CD4-positive, alpha-beta T cell treated with Interleukin-15 for 1 hour (primary cell): ENCODE results near the gene NPAS1.
A peak's percentile ranks its signal among the peaks of the same experiment; 100 is the strongest.

Experiments used
- DNase-seq: peaks from one replicate; pipeline ENCODE4 v3.0.0-alpha.2; 2020

NPAS1 gene

GRCh38 chr19:47082493-47082892, 62.9 kb downstream of the NPAS1 start:
- no peak for DNase-seq

- no peak for DNase-seq
Measured at GRCh38 chr19:47084879-47085439, 65.3 kb downstream of the NPAS1 start.

GRCh38 chr19:47086280-47086679, 66.6 kb downstream of the NPAS1 start:
- no peak for DNase-seq

- no peak for DNase-seq
Measured at GRCh38 chr19:47089767-47090350, 70.2 kb downstream of the NPAS1 start.

- DNase-seq: no peak
Measured at GRCh38 chr19:47093254-47093653, 73.6 kb downstream of the NPAS1 start.

- DNase-seq: no peak
Measured at GRCh38 chr19:47093841-47094240, 74.2 kb downstream of the NPAS1 start.

- DNase-seq: peak; percentile 53
Measured at GRCh38 chr19:47094557-47095475, 75.2 kb downstream of the NPAS1 start.
